Progenitor cell of endocrine pancreas (in vitro differentiated cells): Measurements from ENCODE around the gene LRG1. TPM values are rescaled to one million over a fixed set of nuclear protein-coding genes. Genes with fewer than 3 reads are reported as not detected.
"Not testable (repeated sequence)": the region's sequence is repeated elsewhere in the genome, so short reads cannot be mapped to it uniquely, and the experiment has no call there.

ENCODE experiments used
- DNase-seq: peaks from one replicate; pipeline ENCODE4 v3.0.0; 2021; ENCODE audit warnings: low spot score; ENCODE audit not compliant: unreplicated experiment
- H3K27ac Mint-ChIP-seq: 2 replicates; pipeline ENCODE4 v1.8.0; 2021; ENCODE audit warnings: mild to moderate bottlenecking, moderate library complexity, mixed read lengths
- H3K27me3 Mint-ChIP-seq: 2 replicates; pipeline ENCODE4 v1.8.0; 2021; ENCODE audit warnings: mixed read lengths
- H3K36me3 Mint-ChIP-seq: 2 replicates; pipeline ENCODE4 v1.8.0; 2022; ENCODE audit warnings: mixed read lengths; ENCODE audit not compliant: insufficient read depth
- H3K4me1 Mint-ChIP-seq: 2 replicates; pipeline ENCODE4 v1.8.0; 2021; ENCODE audit warnings: low read depth, mixed read lengths
- H3K4me3 Mint-ChIP-seq: 2 replicates; pipeline ENCODE4 v1.8.0; 2021; ENCODE audit warnings: low read depth, mild to moderate bottlenecking, moderate library complexity, mixed read lengths
- H3K9me3 Mint-ChIP-seq: 2 replicates; pipeline ENCODE4 v1.8.0; 2021; ENCODE audit warnings: low read depth, mixed read lengths
- total RNA-seq: library from RNA; stranded (reverse); gene quantifications from 2 replicates; pipeline ENCODE4 v1.2.1, GENCODE V29; 2021
- TF ChIP-seq, protein P1 (sequence below): fragments of 200-600 bp; sonication (generic); IDR thresholded peaks from one replicate; pipeline ENCODE4 v1.5.0; 2021; ENCODE audit warnings: antibody characterized with exemption, mild to moderate bottlenecking; ENCODE audit not compliant: unreplicated experiment

Gene LRG1
- total RNA-seq, 1 donor from 2014 or later, result 0.34 TPM

DNA sequence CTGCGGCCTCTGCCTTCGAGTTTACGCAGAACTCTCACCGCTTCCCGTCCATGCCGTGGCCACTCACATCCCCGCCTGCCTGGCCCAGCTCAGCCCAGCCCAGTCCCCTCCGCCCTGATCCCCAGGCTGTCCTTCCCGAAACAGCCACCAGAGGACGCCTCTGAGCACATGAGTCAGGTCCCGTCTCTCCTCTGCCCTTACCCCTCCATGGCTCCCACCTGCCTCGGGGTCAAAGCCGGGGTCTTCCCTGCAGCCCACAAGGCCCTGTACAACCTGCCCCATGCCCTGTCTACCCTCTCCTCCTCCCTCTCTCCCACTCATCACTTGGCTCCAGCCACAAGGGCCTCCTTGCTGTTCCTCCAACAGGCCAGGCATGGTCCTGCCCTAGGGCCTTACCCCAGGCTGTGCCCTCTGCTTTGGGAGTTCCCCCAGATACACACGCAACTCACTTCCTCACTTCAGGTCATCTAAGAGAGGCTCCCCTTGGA lies 27.8 kb upstream of the LRG1 start:
- Mint-ChIP-seq H3K27ac (no peak overlapping the region), H3K9me3 (no peaks in the 10 kb centered on the region), H3K27me3 (no peaks in the 10 kb centered on the region), H3K36me3 (no peaks in the 10 kb centered on the region), H3K4me1 (no peaks in the 10 kb centered on the region), H3K4me3 (no peak overlapping the region)
- TF ChIP-seq, protein P1, sequence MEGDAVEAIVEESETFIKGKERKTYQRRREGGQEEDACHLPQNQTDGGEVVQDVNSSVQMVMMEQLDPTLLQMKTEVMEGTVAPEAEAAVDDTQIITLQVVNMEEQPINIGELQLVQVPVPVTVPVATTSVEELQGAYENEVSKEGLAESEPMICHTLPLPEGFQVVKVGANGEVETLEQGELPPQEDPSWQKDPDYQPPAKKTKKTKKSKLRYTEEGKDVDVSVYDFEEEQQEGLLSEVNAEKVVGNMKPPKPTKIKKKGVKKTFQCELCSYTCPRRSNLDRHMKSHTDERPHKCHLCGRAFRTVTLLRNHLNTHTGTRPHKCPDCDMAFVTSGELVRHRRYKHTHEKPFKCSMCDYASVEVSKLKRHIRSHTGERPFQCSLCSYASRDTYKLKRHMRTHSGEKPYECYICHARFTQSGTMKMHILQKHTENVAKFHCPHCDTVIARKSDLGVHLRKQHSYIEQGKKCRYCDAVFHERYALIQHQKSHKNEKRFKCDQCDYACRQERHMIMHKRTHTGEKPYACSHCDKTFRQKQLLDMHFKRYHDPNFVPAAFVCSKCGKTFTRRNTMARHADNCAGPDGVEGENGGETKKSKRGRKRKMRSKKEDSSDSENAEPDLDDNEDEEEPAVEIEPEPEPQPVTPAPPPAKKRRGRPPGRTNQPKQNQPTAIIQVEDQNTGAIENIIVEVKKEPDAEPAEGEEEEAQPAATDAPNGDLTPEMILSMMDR, result peak; percentile 70
- DNase-seq, result peak; percentile 61

DNA sequence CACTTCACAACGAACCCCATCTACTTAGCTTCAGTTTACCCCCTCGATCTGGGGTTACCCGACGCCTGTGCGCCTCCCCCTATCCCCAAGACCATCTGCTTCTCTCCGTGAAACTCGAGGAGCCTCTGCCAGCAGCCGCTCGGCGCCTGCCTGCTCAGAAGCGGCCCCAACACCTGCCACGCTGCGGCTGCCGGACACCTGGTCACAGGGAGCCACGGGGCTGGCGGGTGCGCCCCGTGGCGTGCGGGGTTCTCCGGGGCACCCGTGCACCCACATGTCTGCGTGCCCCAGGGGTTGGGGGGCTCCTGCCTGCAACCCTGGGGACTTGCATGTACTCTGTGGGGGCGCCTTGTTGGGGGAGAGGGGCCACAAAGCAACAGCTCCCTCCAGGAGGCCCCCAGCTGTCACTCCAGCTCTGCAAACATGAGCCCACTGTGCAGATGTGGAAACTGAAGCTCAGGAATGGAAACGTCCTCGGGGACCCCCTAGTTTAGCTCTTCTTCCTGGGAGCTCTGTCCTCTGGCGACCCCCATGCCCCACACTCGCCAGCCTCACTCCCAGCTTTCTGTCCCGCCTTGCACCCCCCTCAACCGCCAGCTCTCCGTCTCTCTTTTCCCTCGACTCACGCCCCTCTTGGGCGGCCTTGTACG lies 26.7 kb upstream of the LRG1 start:
- no peaks in the 10 kb centered on the region for H3K36me3 Mint-ChIP-seq

DNA sequence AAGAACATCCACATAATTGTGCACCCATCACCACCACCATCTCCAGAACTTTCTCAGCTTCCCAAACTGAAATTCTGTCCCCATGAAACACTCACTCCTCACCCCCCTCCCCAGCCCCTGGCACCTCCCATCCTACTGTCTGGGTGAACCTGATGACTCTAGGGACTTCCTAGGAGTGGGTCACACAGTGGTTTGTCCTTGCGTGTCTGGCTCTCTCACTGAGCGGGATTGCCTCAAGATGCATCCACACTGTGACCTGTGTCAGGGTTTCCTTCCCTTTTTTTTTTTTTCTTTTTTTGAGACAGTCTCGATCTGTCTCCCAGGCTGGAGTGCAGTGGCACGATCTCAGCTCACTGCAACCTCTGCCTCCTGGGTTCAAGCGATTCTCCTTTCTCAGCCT lies 23.7 kb upstream of the LRG1 start:
- not testable (repeated sequence) for H3K4me1 Mint-ChIP-seq, H3K4me3 Mint-ChIP-seq, H3K9me3 Mint-ChIP-seq, DNase-seq, H3K36me3 Mint-ChIP-seq, H3K27ac Mint-ChIP-seq, H3K27me3 Mint-ChIP-seq

More for the DNA sequence above, 26.7 kb upstream of the LRG1 start:
- Mint-ChIP-seq H3K27me3 (no peaks in the 10 kb centered on the region), H3K9me3 (no peaks in the 10 kb centered on the region), H3K4me1 (no peaks in the 10 kb centered on the region), H3K27ac (no peak overlapping the region), H3K4me3 (no peak overlapping the region)
- TF ChIP-seq, protein P1, result no peak
- no peak for DNase-seq

DNA sequence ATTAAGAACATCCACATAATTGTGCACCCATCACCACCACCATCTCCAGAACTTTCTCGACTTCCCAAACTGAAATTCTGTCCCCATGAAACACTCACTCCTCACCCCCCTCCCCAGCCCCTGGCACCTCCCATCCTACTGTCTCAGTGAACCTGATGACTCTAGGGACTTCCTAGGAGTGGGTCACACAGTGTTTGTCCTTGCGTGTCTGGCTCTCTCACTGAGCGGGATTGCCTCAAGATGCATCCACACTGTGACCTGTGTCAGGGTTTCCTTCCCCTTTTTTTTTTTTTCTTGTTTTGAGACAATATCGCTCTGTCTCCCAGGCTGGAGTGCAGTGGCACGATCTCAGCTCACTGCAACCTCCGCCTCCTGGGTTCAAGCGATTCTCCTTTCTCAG lies 22.2 kb upstream of the LRG1 start:
- H3K4me3 Mint-ChIP-seq, H3K4me1 Mint-ChIP-seq, H3K36me3 Mint-ChIP-seq, DNase-seq, H3K9me3 Mint-ChIP-seq, H3K27me3 Mint-ChIP-seq, H3K27ac Mint-ChIP-seq: not testable (repeated sequence)

DNA sequence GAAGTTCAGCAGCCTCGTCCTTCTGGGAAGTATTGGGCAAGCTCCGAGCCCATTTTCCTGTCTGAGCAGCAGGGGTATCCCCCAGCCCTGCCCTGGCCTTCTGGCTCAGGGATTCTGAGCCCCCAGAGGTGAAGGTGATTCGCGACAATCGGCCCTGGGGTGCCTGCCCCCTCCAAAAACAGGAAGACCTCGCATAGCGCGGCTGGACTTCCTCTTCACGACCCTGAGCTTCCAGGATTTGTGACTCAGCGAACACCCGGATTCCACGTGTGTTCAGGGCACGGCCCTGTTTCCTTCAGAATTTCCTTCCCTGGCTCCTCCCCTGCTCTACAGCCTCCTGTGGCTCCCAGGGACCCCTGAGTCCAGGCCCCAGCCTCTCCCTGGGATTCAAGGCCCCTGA lies 19.7 kb upstream of the LRG1 start, which contains the start of gene SEMA6B:
Gene SEMA6B, minus strand, starts transcription at position 116 of the 400 bp plus-strand sequence. CDS start 1,227 bp downstream, outside the sequence.
- Mint-ChIP-seq H3K27ac (no peak within 1 kb of the TSS), H3K27me3 (no peaks in the 10 kb centered on the region), H3K9me3 (no peaks in the 10 kb centered on the region)

DNA sequence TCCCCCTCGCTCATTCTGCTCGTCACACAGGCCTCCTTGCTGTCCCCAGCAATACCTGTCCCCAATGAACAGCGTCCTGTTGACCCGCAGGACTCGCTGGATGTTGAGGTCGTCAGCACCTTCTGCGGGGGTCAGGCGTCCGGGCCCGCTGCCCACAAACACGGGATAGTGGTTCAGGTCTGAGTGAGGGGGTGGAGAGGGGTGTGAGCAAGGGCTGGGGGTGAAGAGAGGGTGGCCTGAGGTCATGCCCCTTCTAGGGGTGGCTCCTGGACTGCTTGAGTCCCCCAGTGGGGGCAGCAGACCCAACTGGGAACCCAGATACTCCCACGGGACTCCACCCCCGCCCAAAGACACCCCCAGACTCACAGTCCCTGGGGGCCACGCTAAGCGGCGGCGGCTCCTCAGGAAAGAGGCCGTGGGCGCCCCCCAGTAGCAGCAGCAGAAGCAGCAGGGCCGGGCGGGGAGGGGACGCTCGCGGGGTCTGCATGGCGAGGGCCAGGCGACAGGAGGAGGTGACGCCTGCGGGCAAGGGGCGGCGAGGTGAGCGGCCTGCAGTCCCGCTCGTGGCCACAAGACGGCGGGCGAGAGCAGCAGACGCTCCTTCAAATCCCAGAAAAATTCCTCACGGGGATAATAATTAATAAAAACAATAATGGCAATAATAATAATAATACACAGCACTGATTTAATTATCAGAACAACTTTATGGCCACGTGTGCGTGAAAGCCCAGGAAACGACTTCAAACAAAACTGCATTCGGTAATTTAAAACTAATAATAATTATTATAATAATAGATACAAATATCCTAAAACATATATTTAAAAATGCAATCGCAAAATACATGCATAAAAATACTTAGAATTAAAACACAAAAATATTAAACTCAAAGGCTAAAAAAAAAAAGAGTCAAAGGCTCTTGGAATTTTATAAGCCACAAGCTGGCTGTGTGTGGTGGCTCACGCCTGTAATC lies 18.4 kb upstream of the LRG1 start:
- Mint-ChIP-seq H3K4me3 (no peak overlapping the region), H3K36me3 (peaks cover 11% of the 10 kb centered on the region), H3K9me3 (no peaks in the 10 kb centered on the region), H3K27ac (no peak overlapping the region), H3K4me1 (no peaks in the 10 kb centered on the region), H3K27me3 (no peaks in the 10 kb centered on the region)
- DNase-seq, result peak; percentile 60
- TF ChIP-seq, protein P1, result peak; percentile 99

More for the DNA sequence above, 19.7 kb upstream of the LRG1 start, which contains the start of gene SEMA6B:
- Mint-ChIP-seq H3K4me1 (no peaks in the 10 kb centered on the region), H3K4me3 (no peak within 1 kb of the TSS), H3K36me3 (peaks cover 6% of the 10 kb centered on the region)
- TF ChIP-seq, protein P1, result no peak
- DNase-seq, result no peak
